ENCODE data around the gene COLGALT1. TPM values are rescaled to one million over a fixed set of nuclear protein-coding genes. Genes with fewer than 3 reads are reported as not detected.

The COLGALT1 gene
- total and polyA plus RNA-seq, 9 of the 15 experiments (the other 6 are each of a cell fraction or from before 2014, with no cell fraction given) = 4.9 to 119 (median 82.6) TPM

- TF ChIP-seq, protein P1, sequence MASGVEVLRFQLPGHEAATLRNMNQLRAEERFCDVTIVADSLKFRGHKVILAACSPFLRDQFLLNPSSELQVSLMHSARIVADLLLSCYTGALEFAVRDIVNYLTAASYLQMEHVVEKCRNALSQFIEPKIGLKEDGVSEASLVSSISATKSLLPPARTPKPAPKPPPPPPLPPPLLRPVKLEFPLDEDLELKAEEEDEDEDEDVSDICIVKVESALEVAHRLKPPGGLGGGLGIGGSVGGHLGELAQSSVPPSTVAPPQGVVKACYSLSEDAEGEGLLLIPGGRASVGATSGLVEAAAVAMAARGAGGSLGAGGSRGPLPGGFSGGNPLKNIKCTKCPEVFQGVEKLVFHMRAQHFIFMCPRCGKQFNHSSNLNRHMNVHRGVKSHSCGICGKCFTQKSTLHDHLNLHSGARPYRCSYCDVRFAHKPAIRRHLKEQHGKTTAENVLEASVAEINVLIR (CRISPR knock-in tag; IDR thresholded peaks at IDR 0.05) = peak; percentile 36; the same call in 1 of the 2 replicates
- TF ChIP-seq SRSF9 (IDR thresholded peaks at IDR 0.05; ENCODE audit: borderline replicate concordance, low read depth, low read length) (no peak), ESRRA (IDR thresholded peaks at IDR 0.05; ENCODE audit: borderline replicate concordance, low read depth) (peak; percentile 85), SMAD3 (CRISPR knock-in tag; conservative IDR thresholded peaks at IDR 0.05) (0 out of 2 replicates have a peak, but pooled peaks have one; percentile 69), EP300 (IDR thresholded peaks at IDR 0.05; ENCODE audit: low read length) (no peak; the same call in 1 of the 2 replicates), NCOR1 (IDR thresholded peaks at IDR 0.05) (no peak), MXI1 (IDR thresholded peaks at IDR 0.05; ENCODE audit: low read depth, low read length) (peak; percentile 16; the same call in 1 of the 2 replicates), MIER1 (IDR thresholded peaks at IDR 0.05; ENCODE audit: low read depth) (no peak), TFAM (CRISPR knock-in tag; conservative IDR thresholded peaks at IDR 0.05) (no peak), CHAMP1 (IDR thresholded peaks at IDR 0.05) (no peak), FOXA1 (IDR thresholded peaks at IDR 0.05; ENCODE audit: borderline replicate concordance) (no peak), HDAC2 (IDR thresholded peaks at IDR 0.05) (no peak), OTX1 (CRISPR knock-in tag; IDR thresholded peaks at IDR 0.05) (no peak)
- TF ChIP-seq, protein P2, sequence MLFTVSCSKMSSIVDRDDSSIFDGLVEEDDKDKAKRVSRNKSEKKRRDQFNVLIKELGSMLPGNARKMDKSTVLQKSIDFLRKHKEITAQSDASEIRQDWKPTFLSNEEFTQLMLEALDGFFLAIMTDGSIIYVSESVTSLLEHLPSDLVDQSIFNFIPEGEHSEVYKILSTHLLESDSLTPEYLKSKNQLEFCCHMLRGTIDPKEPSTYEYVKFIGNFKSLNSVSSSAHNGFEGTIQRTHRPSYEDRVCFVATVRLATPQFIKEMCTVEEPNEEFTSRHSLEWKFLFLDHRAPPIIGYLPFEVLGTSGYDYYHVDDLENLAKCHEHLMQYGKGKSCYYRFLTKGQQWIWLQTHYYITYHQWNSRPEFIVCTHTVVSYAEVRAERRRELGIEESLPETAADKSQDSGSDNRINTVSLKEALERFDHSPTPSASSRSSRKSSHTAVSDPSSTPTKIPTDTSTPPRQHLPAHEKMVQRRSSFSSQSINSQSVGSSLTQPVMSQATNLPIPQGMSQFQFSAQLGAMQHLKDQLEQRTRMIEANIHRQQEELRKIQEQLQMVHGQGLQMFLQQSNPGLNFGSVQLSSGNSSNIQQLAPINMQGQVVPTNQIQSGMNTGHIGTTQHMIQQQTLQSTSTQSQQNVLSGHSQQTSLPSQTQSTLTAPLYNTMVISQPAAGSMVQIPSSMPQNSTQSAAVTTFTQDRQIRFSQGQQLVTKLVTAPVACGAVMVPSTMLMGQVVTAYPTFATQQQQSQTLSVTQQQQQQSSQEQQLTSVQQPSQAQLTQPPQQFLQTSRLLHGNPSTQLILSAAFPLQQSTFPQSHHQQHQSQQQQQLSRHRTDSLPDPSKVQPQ (CRISPR knock-in tag; IDR thresholded peaks at IDR 0.05; ENCODE audit: borderline replicate concordance) = peak; percentile 61; the same call in 1 of the 2 replicates
- TF ChIP-seq, protein P3, sequence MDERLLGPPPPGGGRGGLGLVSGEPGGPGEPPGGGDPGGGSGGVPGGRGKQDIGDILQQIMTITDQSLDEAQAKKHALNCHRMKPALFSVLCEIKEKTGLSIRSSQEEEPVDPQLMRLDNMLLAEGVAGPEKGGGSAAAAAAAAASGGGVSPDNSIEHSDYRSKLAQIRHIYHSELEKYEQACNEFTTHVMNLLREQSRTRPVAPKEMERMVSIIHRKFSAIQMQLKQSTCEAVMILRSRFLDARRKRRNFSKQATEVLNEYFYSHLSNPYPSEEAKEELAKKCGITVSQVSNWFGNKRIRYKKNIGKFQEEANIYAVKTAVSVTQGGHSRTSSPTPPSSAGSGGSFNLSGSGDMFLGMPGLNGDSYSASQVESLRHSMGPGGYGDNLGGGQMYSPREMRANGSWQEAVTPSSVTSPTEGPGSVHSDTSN (CRISPR knock-in tag; IDR thresholded peaks at IDR 0.05; ENCODE audit: low read depth) = no peak
- TF ChIP-seq, protein P3 (tag; conservative IDR thresholded peaks at IDR 0.05; ENCODE audit: low read depth) = no peak
- TF ChIP-seq, protein P4, sequence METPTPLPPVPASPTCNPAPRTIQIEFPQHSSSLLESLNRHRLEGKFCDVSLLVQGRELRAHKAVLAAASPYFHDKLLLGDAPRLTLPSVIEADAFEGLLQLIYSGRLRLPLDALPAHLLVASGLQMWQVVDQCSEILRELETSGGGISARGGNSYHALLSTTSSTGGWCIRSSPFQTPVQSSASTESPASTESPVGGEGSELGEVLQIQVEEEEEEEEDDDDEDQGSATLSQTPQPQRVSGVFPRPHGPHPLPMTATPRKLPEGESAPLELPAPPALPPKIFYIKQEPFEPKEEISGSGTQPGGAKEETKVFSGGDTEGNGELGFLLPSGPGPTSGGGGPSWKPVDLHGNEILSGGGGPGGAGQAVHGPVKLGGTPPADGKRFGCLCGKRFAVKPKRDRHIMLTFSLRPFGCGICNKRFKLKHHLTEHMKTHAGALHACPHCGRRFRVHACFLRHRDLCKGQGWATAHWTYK (CRISPR knock-in tag; IDR thresholded peaks at IDR 0.05) = peak; percentile 90; the same call in 1 of the 2 replicates
Observed at GRCh38 chr19:17605761-17606589, 50.5 kb downstream of the COLGALT1 start (continued).

Data from K562 (cell line).